ENCODE measurements around the gene ZNF548. TPM values are rescaled to one million over a fixed set of nuclear protein-coding genes. Genes with fewer than 3 reads are reported as not detected.

The ZNF548 gene
- total RNA-seq, 2 donors from 2014 or later, result 48.2 to 49.1 TPM

DNA sequence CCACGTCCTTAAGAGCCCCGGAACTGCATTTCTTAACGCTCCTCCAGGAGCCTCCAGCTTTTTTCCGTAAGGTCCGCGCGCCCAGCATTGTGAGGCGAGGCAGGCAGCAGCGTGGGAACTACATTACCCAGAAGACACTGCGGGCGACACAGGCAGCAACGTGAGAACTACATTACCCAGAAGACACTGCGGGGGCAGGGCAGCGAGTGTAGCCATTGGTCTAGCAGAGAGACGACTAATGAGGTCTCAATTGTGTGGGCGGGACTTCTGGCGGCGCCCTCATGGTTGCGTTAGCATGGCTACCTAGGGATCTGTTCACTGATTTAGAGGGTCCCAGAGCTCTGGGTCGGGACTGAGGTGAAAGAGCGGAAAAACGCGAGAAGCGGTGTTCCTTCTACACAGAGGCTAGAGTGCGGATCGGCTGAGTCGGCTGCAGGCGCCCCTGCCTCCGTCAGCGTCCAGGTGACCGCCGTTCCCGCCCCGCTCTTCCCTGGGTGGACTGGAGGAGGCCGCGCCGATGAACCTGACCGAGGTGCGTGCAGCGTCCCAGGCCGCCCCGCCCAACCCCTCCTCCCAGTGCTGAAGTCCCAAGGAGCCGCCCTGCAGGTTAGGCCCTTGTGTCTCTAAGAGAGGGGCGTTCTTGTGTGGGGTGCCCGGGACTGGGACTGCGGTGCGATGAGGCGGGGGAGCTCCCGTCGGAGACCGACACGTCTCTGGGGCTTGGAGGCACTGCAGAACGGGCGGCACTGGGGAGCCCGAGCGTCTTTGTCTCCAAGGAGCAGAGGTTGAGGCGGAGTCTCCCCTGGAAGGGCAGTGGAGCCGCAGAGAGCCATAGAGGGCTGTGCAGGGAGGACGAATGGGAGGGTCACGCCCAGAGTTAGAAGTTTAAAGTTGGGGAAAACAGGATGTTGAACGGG lies 45.7 kb downstream of the ZNF548 start, which contains the start of gene ZNF749:
Gene ZNF749 (plus strand): TSS at position 264 of the 917 bp plus-strand sequence. CDS start 254 bp downstream, at position 518.
- H3K9me3 ChIP-seq, result peaks cover 10% of the 10 kb centered on the region
- peaks cover 8% of the 10 kb centered on the region for H3K36me3 ChIP-seq
- H3K27me3 ChIP-seq (replicated peaks; ENCODE audit: insufficient read depth), result no peaks in the 10 kb centered on the region
- H3K27ac ChIP-seq, result no peak within 1 kb of the TSS
- peaks cover 15 to 20% of the 10 kb centered on the region in 2 donors for H3K4me1 ChIP-seq (ENCODE audit: control insufficient read depth in 1 of 2, low read depth in 2 of 2)
- DNase-seq (ENCODE audit: low spot score) (peak; percentile 98), ATAC-seq (ENCODE audit: insufficient number of reproducible peaks, low FRiP score, low read depth) (peak; percentile 99)
- TF ChIP-seq, protein P1, sequence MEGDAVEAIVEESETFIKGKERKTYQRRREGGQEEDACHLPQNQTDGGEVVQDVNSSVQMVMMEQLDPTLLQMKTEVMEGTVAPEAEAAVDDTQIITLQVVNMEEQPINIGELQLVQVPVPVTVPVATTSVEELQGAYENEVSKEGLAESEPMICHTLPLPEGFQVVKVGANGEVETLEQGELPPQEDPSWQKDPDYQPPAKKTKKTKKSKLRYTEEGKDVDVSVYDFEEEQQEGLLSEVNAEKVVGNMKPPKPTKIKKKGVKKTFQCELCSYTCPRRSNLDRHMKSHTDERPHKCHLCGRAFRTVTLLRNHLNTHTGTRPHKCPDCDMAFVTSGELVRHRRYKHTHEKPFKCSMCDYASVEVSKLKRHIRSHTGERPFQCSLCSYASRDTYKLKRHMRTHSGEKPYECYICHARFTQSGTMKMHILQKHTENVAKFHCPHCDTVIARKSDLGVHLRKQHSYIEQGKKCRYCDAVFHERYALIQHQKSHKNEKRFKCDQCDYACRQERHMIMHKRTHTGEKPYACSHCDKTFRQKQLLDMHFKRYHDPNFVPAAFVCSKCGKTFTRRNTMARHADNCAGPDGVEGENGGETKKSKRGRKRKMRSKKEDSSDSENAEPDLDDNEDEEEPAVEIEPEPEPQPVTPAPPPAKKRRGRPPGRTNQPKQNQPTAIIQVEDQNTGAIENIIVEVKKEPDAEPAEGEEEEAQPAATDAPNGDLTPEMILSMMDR (IDR thresholded peaks at IDR 0.05), result no peak
- H3K4me3 ChIP-seq, result peak within 1 kb of the TSS; percentile 87

DNA sequence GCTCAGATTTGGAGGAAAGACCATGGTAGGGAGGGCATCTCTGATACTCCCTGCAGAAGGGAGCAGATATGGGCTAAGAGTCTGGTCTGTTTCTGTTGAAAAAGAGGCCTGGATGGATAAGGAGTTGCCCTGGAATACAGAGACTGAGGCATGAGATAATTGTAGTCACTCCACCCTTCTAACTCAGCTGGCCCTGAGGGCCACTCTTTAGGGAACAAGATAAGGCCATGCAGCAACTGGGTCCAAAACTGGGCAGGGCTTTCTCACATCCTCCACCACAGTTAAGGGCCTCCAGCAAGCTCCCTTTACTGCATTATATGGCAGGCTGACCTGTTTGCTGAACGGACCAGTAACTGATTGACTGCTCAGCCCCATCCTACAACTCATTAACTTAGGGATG lies 46.8 kb downstream of the ZNF548 start:
- TF ChIP-seq, protein P1 (IDR thresholded peaks at IDR 0.05), result no peak
- DNase-seq (ENCODE audit: low spot score), result no peak
- no peak overlapping the region for H3K27ac ChIP-seq
- no peak for ATAC-seq (ENCODE audit: insufficient number of reproducible peaks, low FRiP score, low read depth)
- peaks cover 8% of the 10 kb centered on the region for H3K36me3 ChIP-seq
- peak overlapping the region; percentile 87 for H3K4me3 ChIP-seq
- H3K9me3 ChIP-seq, result peaks cover 13% of the 10 kb centered on the region
- H3K4me1 ChIP-seq (ENCODE audit: control insufficient read depth in 1 of 2, low read depth in 2 of 2), result peaks cover 15 to 20% of the 10 kb centered on the region in 2 donors
- no peaks in the 10 kb centered on the region for H3K27me3 ChIP-seq (replicated peaks; ENCODE audit: insufficient read depth)

DNA sequence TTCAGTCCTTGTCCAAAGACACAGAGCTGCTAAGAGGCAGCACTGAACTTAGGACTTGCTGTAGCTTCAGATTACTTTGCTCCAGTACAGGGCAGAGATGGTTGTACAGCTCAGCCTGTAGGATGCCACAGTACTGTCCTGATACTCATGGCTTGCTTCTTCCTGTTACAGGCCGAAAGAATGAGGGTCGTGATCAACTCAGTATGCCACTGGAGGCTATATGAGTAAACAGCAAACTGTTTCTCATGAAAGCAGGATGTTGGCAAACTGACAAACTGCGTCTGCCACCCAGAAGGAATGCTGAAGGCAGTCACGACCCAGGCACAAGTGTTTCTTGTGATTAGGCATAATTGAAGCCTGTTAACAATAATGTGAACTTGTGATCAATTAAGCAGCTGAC lies 48.3 kb downstream of the ZNF548 start:
- Histone ChIP-seq H3K36me3 (peaks cover 11% of the 10 kb centered on the region), H3K27me3 (replicated peaks; ENCODE audit: insufficient read depth) (no peaks in the 10 kb centered on the region), H3K27ac (no peak overlapping the region), H3K4me3 (no peak overlapping the region), H3K4me1 (ENCODE audit: control insufficient read depth in 1 of 2, low read depth in 2 of 2) (peaks cover 15 to 20% of the 10 kb centered on the region in 2 donors), H3K9me3 (peaks cover 27% of the 10 kb centered on the region)
- DNase-seq (ENCODE audit: low spot score) (no peak), ATAC-seq (ENCODE audit: insufficient number of reproducible peaks, low FRiP score, low read depth) (no peak)
- TF ChIP-seq, protein P1 (IDR thresholded peaks at IDR 0.05), result no peak

DNA sequence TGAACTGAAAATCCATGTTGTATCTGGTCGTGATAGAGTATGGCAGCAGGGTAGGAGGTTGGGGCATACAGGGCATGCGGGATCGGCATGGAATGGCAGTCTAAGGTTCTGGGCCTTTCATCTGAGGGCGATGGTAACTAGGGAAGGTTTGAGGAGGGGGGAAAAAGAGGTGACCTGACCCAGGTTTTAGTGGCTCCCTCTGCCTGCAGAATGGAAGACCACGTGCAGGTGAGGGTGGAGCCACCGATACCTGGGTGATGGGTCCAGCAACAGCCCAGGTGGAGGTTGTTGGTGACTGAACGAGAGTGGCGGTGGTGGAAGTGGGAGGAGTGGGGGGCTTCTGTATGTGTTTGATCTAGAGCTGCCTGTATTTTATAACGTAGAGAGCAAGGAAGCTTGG lies 49.3 kb downstream of the ZNF548 start:
- Histone ChIP-seq H3K27me3 (replicated peaks; ENCODE audit: insufficient read depth) (no peaks in the 10 kb centered on the region), H3K9me3 (peaks cover 31% of the 10 kb centered on the region), H3K4me1 (ENCODE audit: control insufficient read depth in 1 of 2, low read depth in 2 of 2) (peaks cover 15 to 20% of the 10 kb centered on the region in 2 donors), H3K4me3 (no peak overlapping the region), H3K36me3 (peaks cover 13% of the 10 kb centered on the region), H3K27ac (no peak overlapping the region)
- ATAC-seq (ENCODE audit: insufficient number of reproducible peaks, low FRiP score, low read depth) (no peak), DNase-seq (ENCODE audit: low spot score) (no peak)
- TF ChIP-seq, protein P1 (IDR thresholded peaks at IDR 0.05), result no peak

DNA sequence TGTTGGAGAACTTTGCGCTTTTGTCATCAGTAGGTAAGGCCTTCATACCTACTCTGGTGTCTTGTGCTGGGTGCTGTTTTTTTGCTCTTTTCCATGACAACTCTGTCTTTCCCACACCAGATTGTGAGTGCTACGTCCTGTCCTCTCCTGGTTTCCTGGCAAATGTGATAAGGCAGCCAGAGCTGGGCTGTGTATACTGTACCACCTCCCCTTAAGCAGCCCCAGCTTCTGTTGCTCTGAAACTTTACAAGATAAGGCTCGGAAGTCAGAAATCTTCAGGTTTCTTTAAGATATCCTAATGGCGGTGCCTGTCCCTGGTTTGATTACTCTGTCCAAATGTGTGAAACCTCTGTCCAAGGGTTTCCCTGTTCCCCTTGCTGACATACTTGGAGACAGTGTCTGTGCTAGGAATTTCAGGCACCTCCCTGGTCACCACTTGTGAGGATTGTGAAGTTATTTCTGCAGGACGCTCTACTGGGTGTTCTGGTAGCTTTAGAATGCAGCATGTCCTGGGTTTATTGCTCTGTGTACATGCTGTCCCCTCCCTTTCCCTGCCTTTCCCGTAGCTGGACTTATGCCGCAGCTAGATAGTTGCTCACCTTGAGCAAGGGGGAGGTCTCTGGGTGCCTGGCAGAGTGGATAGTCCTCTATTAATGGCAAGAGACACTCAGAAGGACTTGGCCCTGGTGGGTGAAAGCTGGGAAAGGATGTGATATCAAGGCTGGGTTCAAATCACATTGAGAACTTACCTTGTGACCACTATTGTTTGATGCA lies 52.5 kb downstream of the ZNF548 start:
- DNase-seq (ENCODE audit: low spot score), result no peak
- TF ChIP-seq, protein P1 (IDR thresholded peaks at IDR 0.05), result no peak
- Histone ChIP-seq H3K36me3 (peaks cover 22% of the 10 kb centered on the region), H3K27me3 (replicated peaks; ENCODE audit: insufficient read depth) (no peaks in the 10 kb centered on the region), H3K4me3 (no peak overlapping the region), H3K9me3 (peaks cover 58% of the 10 kb centered on the region), H3K4me1 (ENCODE audit: control insufficient read depth in 1 of 2, low read depth in 2 of 2) (no peaks in the 10 kb centered on the region), H3K27ac (no peak overlapping the region)
- ATAC-seq (ENCODE audit: insufficient number of reproducible peaks, low FRiP score, low read depth), result no peak
